ENCODE measurements around the gene MATN4. TPM values are rescaled to one million over a fixed set of nuclear protein-coding genes. Genes with fewer than 3 reads are reported as not detected.

Gene MATN4
- total and polyA plus RNA-seq, 2 of the 4 experiments (the other 2 are of a cell fraction) = 0.12 TPM; not detected in 1

- TF ChIP-seq BHLHE40 (IDR thresholded peaks at IDR 0.05; ENCODE audit: low read depth, low read length) (peak; percentile 49; the same call in 1 of the 2 replicates), MXI1 (IDR thresholded peaks at IDR 0.05; ENCODE audit: borderline replicate concordance, low read depth, low read length) (no peak; the same call in 1 of the 2 replicates)
Observed at GRCh38 chr20:45344168-45344860, 36.2 kb upstream of the MATN4 start (continued).

GRCh38 chr20:45343532-45344167 lies 35.6 kb upstream of the MATN4 start:
- Histone ChIP-seq H3K14ac (replicated peaks; ENCODE audit: low read depth, low read length) (peak overlapping the region; percentile 93), H3K27ac (ENCODE audit: insufficient read depth, low read length) (peak overlapping the region; percentile 92), H3K4me3 (ENCODE audit: insufficient read depth, low read depth, low read length) (peak overlapping the region; percentile 21; the same call in 1 of the 2 replicates), H3K9me3 (ENCODE audit: control insufficient read depth, insufficient read depth, low read length) (no peaks in the 10 kb centered on the region), H3K27me3 (ENCODE audit: control insufficient read depth, insufficient read depth, low read length) (no peaks in the 10 kb centered on the region), H2BK120ac (ENCODE audit: low read depth, low read length) (peak overlapping the region; percentile 95), H4K5ac (ENCODE audit: low read depth, low read length) (peak overlapping the region; percentile 65), H3K9me1 (ENCODE audit: insufficient read depth, low read length) (peaks cover 33% of the 10 kb centered on the region), H2BK15ac (ENCODE audit: low read depth, low read length) (peak overlapping the region; percentile 99; the same call in 2 of the 3 replicates), H2AK9ac (replicated peaks; ENCODE audit: low read depth, low read length, poor library complexity) (peak overlapping the region; percentile 91), H3K36me3 (ENCODE audit: control insufficient read depth, insufficient read depth, low read length) (peaks cover 29% of the 10 kb centered on the region), H3K4me1 (ENCODE audit: control insufficient read depth, insufficient read depth, low read length) (peaks cover 55% of the 10 kb centered on the region), H3K4ac (ENCODE audit: low read depth, low read length) (peak overlapping the region; percentile 99), H2AFZ (replicated peaks; ENCODE audit: low read length, poor library complexity) (peak overlapping the region; percentile 76), H3K23ac (ENCODE audit: low read depth, low read length) (peak overlapping the region; percentile 98), H3K18ac (ENCODE audit: low read depth, low read length) (peak overlapping the region; percentile 71), H2AK5ac (ENCODE audit: low read depth, low read length) (peak overlapping the region; percentile 97), H2BK5ac (ENCODE audit: low read depth, low read length, poor library complexity, severe bottlenecking) (peak overlapping the region; percentile 93), H4K8ac (ENCODE audit: low read depth in 2 of 2, low read length in 2 of 2) (peak overlapping the region; percentile 73 to 78), H4K91ac (ENCODE audit: insufficient read depth, low read depth, low read length) (peak overlapping the region; percentile 99), H3K56ac (ENCODE audit: extremely low read depth, insufficient read depth, low read length) (peak overlapping the region; percentile 84), H3K79me1 (ENCODE audit: low read depth in 1 of 2, low read length in 2 of 2) (peaks cover 11 to 88% of the 10 kb centered on the region in 2 experiments), H4K20me1 (ENCODE audit: insufficient read depth, low read length) (peaks cover 42% of the 10 kb centered on the region), H3K9ac (ENCODE audit: low read depth, low read length) (peak overlapping the region; percentile 71), H2BK20ac (ENCODE audit: low read depth, low read length) (peak overlapping the region; percentile 96), H3K4me2 (ENCODE audit: low read depth, low read length) (peak overlapping the region; percentile 87)
- CTCF ChIA-PET = no interaction called here
- intact Hi-C loops (cut with micrococcal nuclease) (no loop called here), in situ Hi-C loops (cut with MboI; ENCODE audit: low sequenced_read_pairs) (loop anchor here (25.0 kb wide), 1 partner anchor 569 kb away; the partner anchor contains the start of gene PLTP), dilution Hi-C loops (cut with HindIII; ENCODE audit: low sequenced_read_pairs, unreplicated experiment) (no loop called here)
- ATAC-seq (ENCODE audit: low read depth) (0 out of 2 replicates have a peak, but pooled peaks have one; percentile 1), DNase-seq (no peak)
- POLR2A ChIA-PET (ENCODE audit: unreplicated experiment) = interaction anchor here (1.6 to 1.9 kb wide), 2 partner anchors 8 to 428 kb away, joined by 4 to 5 read pairs; no protein-coding TSS in a partner anchor
- whole genome bisulfite sequencing, 2 experiments (ENCODE audit: extremely low coverage in 2 of 2, insufficient read length in 1 of 2) = no CpG with 5 or more reads among the region's 6 CpGs
- no TSS peak for BruUV-seq (replicated peaks)
- TF ChIP-seq MXI1 (IDR thresholded peaks at IDR 0.05; ENCODE audit: borderline replicate concordance, low read depth, low read length) (no peak), RCOR1 (IDR thresholded peaks at IDR 0.05; ENCODE audit: insufficient replicate concordance, low read length) (no peak), MAFK (IDR thresholded peaks at IDR 0.05; ENCODE audit: low read depth, low read length) (no peak), MAZ (IDR thresholded peaks at IDR 0.05; ENCODE audit: borderline replicate concordance, low read depth, low read length) (no peak), SMC3 (IDR thresholded peaks at IDR 0.05; ENCODE audit: low read depth, low read length) (no peak), CHD1 (IDR thresholded peaks at IDR 0.05; ENCODE audit: low read depth, low read length) (no peak), USF2 (IDR thresholded peaks at IDR 0.05; ENCODE audit: low read depth, low read length) (no peak), CTCF (conservative IDR thresholded peaks at IDR 0.05; ENCODE audit: low read depth, low read length) (no peak), RFX5 (IDR thresholded peaks at IDR 0.05; ENCODE audit: low read depth, low read length) (no peak), NFE2L2 (IDR thresholded peaks at IDR 0.05; ENCODE audit: low read depth, low read length) (no peak), BHLHE40 (IDR thresholded peaks at IDR 0.05; ENCODE audit: low read depth, low read length) (no peak)

All from IMR-90 (cell line).